Stimulated activated CD4-positive, alpha-beta T cell treated with anti-CD3 and anti-CD28 coated beads, TNF-alpha, amount 100 ng/mL, for 4 hours (primary cell): ENCODE measurements around the gene RSPH6A.

Experiments
- DNase-seq, 3 experiments: peaks; one replicate each; pipeline ENCODE4 v3.0.0-alpha.2; 2020; ENCODE audit warnings: low read depth in 3 of 3

RSPH6A gene

DNA sequence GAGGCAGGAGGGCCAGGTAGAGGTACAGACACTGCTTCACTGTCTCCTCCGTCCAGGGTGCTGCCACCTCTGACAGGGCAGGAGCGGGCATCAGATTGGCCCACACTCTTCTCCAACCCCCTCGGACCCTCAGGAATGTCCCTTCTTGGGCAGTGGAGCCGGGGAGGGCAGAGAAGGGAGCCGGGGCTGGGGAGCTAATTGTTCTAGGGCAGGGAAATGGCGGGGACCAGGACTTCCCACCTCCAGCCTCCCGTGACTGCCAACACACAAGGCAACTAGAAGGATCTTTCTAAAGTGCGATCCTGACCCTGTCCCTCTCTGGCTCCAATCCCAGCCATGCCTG, 10.1 kb upstream of the RSPH6A start:
- no peak for DNase-seq

GRCh38 chr19:45824531-45825262, 9.6 kb upstream of the RSPH6A start:
- no peak for DNase-seq

GRCh38 chr19:45824041-45824471, 8.9 kb upstream of the RSPH6A start:
- DNase-seq: no peak

DNA sequence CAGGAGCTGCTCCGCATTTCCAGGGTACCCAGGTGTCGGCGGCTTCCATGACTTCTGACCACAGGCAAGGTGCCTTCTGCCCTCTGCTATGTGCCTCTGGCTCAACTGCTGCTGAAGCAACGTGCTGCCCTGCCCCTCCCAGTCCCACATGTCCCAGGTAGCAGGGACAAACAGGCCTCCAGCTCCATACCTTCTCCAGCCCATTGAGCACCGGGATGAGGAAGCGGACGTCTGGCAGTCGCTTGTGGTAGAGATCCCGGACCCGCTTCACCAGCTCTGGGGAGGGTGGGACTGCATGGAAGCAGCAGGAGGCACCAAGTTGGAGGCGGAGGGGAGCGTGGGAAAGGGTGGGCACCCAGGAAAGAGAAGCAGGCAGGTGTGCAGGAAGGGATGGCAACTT, 8.1 kb upstream of the RSPH6A start:
- DNase-seq: no peak

DNA sequence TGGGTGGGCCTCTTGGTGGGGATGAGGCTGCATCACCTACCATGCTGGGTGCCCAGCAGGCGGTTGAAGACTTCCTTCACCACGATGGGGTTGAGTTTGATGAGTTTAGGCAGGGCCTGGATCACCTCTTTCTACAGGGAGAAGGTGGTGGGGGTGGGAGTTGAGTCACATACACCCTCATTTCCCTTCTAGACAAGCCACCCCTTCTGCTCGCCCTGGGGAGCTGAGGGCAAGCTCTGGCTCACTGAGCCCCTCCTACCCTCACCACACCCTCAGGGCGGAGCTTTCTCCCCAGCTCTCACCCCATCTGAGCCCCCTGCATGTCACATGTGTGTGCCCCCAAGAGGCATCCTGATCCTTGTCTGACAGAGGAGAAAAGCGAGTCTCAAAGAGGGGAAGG, 7.6 kb upstream of the RSPH6A start:
- DNase-seq: no peak

DNA sequence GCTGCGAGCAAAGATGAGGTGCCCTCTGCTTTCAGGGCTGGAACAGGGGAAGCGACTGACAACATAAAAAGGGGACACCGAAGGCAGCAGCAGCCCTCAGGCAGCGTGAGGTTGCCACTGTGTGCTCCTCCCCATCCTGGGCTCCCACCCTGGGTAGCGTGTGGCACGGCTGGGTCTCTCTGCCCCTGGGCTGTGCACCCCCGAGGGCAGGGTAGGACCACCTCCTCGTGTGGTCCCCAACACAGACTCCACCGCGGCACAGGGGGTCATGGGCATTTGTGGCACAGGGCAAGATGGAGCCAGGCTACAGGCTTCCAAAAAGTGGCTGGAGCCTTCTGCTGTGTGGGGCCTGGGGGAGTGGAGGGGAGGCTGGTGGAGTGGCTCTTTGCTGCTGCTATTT, 6.5 kb upstream of the RSPH6A start:
- DNase-seq: no peak

DNA sequence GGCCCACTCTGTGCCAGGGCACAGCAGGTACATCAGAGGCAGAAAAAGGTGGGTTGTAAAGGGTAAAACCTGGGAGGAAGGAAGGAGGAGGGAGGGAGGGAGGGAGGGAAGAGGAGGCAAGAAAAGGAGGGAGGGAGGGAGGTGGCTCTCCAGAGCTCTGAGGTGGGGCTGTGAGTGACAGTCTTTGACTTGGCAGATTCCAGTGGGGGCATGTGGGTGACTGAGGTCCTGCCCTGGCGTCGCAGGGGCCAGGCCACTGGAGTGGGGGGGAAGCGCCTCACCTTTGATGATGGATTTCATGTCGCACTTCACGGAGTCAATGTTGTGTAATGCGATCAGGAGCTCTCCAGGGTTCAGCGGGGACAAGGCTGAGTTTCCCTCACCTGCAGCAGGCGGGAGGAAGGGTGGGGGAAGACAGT, 6.0 kb upstream of the RSPH6A start:
- DNase-seq: no peak

DNA sequence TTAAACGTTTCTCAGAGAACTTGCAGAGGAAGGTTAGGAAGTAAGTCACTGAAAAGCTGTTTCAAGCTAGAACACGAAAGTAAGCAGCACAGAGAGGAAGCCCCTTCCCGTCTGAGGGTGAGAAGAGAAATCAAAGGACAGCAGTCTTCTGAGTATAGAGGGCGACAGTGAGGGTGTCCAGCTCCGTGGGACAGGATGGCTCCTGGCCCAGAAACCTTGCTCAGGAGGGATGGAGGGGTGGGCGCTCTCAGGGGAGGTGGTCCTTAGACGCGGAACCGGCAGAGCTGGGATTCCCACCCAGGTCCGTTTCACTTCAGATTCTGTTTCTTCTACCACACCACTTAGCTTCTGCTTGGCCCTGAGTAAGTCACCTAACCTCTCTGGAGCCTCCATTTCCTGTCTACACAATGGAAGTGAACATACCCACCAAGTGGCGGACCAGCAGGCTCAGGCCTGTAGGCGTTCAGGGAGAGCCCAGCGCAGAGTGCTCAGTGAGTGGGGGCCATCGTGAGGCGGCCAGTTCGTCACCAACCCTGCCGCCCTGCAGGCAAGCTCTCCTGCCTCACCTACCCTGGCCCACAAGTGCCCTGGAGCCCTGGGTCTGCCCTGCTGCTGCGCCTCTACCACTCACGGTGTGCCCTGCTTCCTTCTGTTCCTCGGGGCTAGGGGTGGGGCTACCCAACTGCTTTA, 5.5 kb upstream of the RSPH6A start:
- DNase-seq: no peak

DNA sequence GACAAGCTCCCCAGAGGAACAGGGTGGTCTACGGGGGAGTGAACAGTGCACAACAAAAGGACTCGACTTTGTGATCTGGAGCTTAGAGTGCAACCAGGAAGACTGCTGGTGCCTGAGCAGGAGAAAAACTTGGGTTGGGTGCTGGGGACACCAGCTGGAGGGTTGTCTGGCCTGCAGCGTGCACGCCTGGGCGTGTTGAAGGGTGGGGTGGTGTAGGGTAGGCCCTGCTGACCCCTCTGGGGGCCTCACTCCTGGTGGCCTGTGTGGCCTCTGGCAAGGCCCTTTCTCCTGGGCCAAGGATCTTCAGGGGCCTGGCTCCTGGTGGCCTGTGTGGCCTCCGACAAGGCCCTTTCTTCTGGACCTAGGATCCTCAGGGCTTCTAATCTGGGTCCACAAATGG, 4.7 kb upstream of the RSPH6A start:
- DNase-seq: no peak

GRCh38 chr19:45817725-45818301, 2.7 kb upstream of the RSPH6A start:
- no peak for DNase-seq

- DNase-seq: peak; percentile 91 to 96 (median 94)
Measured at GRCh38 chr19:45817010-45817724, 2.1 kb upstream of the RSPH6A start.

DNA sequence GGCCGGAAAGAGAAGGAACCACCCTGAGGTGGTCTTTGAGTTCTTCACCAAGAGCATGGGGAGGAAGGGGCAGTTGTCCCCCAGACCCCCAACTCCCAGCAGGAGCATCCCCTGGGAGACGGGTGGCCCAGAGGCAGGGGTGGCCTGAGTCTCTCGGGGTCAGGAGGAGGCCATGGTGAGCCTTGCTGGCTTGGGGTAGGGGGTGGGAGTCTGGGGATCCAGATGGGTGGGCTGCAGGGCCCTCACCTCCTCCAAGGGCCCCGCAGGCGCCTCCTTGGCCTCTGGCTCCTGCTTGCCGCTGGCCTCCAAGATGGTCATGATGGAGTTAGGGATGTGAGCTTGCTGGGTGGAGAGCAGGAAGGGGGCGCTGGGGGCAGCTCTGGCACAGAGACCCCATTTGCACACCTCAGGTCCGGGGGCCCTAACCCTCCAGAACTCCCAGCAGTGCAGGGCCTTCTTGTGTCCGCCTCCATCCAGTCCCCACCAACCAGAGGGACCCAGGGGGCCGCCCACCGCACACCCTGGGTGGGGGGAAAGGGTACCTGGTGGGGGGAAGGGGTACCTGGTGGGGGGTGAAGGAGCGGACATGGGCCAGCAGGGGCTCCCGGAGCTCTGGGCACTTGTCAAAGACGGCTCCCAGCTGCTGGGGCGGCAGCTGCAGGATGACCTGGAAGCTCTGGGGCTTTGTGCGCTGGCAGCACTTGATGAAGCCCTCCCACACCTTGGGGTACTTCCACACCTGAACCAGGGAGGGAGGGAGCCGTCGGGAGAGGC, 1.3 kb upstream of the RSPH6A start:
- DNase-seq: no peak

- no peak for DNase-seq
Measured at GRCh38 chr19:45815481-45816216, 541 bp upstream of the RSPH6A start.

DNA sequence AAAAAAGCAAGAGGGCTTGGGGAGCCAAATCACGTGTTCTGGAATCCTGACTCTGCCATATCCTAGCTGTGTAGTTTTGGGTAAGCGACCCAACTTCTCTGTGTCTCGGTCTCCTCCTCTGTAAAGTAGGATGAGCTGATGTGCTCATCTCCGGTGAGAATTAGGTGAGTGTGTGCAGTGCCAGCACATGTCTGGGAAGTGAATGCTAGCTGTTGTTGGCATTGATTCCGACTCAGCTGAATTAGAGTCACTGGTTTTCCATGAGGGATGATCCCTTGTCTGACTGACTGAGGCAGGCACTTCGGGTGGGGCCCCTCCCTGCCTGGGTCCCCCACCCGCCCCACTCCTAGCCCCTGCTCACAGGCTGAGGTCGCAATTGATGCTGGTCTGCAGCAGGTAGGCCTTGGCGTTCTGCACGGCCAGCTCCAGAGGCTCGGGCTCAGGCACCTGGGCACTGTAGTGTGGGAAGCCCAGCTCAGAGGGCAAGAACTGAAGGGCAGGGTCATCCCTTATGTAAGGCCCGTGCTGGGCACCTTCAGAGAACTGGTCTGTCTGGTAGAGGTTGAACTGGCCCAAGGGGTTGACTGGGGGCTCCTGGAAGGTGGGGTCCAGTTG, 835 bp downstream of the RSPH6A start:
- DNase-seq: no peak

DNA sequence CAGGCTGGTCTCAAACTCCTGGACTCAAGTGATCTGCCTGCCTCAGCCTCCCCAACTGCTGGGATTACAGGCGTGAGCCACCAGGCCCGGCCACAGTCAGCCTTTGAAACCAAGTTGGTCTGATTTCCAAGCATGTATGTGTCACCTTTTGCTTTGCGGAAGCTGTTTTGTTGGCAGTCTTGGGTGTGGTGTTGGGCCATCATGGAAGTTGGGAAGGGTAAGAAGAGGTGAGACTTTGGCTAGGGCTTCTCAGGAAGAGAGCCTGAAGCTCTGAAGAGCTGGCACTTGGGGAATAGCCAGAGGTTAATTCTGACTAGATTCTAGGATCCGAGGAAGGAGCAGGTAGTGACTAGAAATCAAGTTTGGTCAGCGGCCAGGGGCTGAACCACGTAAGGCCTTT, 2.8 kb downstream of the RSPH6A start:
- no peak for DNase-seq

DNA sequence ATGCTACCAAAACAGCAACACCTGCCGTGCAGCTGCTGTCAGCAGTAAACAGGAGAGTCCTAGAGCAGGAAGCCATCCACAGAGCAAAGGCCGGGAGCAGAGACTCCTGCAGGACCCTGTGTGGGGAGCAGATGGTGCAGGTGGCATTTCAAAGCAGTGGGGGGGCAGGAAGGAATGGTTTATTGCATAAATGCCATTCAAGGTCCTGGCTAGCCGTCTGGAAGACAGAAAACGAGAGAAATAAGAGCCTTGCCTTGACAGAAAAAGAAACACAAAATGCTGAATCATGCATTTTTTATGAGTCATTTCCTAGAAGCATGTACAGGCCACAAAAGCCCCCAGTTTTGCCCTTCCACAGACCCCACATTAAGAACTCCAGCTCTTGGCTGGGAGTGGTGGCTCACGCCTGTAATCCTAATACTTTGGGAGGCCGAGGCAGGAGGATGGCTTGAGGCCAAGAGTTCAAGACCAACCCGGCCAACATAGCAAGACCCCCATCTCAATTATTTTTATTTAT, 5.4 kb downstream of the RSPH6A start:
- DNase-seq: no peak

- DNase-seq: no peak
Measured at GRCh38 chr19:45805719-45806118, 9.4 kb downstream of the RSPH6A start.

DNA sequence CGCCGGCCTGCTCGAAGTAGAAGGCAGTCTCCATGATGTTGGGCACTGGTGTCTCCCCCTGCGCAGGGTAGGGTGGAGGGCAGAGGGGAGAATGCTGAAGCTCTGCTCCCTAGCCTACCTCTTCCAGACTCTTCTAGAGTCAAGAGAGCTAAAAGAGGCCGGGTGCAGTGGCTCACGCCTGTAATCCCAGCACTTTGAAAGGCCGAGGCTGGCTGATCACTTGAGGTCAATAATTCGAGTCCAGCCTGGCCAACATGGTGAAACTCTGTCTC, 10.2 kb downstream of the RSPH6A start:
- DNase-seq: no peak

DNA sequence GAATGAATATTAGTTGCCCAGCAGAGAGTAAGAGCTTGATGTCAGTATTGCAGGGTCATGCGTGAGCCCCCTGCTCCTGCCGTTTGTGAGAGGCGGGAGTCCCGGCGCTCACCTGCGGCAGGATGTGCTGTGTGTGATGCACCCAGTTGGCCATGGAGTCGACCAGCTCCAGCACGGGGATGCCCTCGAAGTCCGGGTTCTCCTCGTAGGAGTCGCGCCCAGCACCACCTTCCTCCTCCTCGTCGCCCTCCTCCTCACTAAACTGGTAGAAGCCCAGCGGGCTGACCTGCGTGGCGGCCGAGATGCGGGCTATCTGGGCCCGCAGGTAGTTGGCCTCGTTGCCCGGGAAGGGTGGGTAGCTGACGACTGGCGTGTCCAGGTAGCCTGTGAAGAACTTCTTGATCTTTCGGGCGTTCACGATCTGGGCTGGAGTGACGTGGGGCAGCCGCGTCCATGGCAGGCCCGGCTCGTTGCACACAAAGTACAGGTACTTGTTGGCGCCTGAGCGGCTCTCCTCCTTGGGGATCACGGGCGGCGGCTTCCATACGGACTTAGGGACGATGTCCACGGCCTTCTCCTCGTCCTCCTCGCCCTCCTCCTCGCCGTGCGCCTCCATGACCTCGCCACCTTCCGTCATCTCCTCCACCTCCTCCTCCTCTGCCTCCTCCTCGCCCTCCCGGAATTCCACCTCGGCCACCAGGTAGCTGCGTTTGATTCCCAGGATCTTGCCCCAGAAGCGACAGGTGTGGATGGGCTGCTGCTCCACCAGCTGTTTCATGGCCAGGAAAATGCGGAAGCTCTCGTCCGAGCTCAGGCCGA, 10.8 kb downstream of the RSPH6A start:
- DNase-seq: no peak
